Left lung (tissue), 10 donors: ENCODE measurements around the gene CTSL. TPM values are rescaled to one million over a fixed set of nuclear protein-coding genes. Genes with fewer than 3 reads are reported as not detected.

Experiments
- ATAC-seq: fragments of 200-7000 bp; cut with Tn5 transposase; one replicate; pipeline ENCODE4 v1.9.1; 2020; ENCODE audit warnings: moderate library complexity
- DNase-seq, 4 donors: peaks; one replicate each; pipeline ENCODE4 v3.0.0-alpha.2; 2013 to 2020
- H3K27ac ChIP-seq, 2 donors: fragments of 200-600 bp; sonication (generic) in 1 of 2; one replicate each; pipeline versions ENCODE4 v1.5.0 to v1.8.0; 2020 to 2021
- H3K27me3 ChIP-seq, 2 donors: fragments of 200-600 bp; sonication (generic) in 1 of 2; one replicate each; pipeline versions ENCODE4 v1.5.0 to v1.8.0; 2020 to 2021
- H3K36me3 ChIP-seq, 2 donors: fragments of 200-600 bp; sonication (generic) in 1 of 2; one replicate each; pipeline versions ENCODE4 v1.5.0 to v1.8.0; 2020 to 2021
- H3K4me1 ChIP-seq, 2 donors: fragments of 200-600 bp; one replicate each; pipeline ENCODE4 v1.8.0; 2021
- H3K4me3 ChIP-seq, 2 donors: fragments of 200-600 bp; sonication (generic) in 1 of 2; one replicate each; pipeline versions ENCODE4 v1.5.0 to v1.8.0; 2020 to 2021; ENCODE audit warnings: mild to moderate bottlenecking in 1 of 2
- H3K9me3 ChIP-seq, 2 donors: fragments of 200-600 bp; sonication (generic) in 1 of 2; one replicate each; pipeline versions ENCODE4 v1.5.0 to v1.8.0; 2020 to 2021
- CTCF ChIP-seq, 2 donors: fragments of 200-600 bp; sonication (generic) in 1 of 2; IDR thresholded peaks; one replicate each; pipeline versions ENCODE4 v1.5.0 to v1.8.0; 2021; ENCODE audit warnings: antibody characterized with exemption in 2 of 2
- intact Hi-C, 2 donors: fragments of 100-400 bp; cut with DNase I; formaldehyde crosslinking; loops; one replicate each; pipeline versions ENCODE4 v1.11.2 to v1.14.2; 2022
- polyA plus RNA-seq, 6 donors: library from polyadenylated mRNA; unstranded; fragments of 120-200 nt; gene quantifications; one replicate each; pipeline ENCODE4 v1.2.1, GENCODE V29; 2013; ENCODE audit not compliant: insufficient read length in 6 of 6
- total RNA-seq, 2 donors: library from RNA; stranded (reverse); fragmentation: NEBNext Ultra II Directional; extraction: Animal tissue kit (Norgen Biotek cat#: 25700); gene quantifications; one replicate each; pipeline ENCODE4 v1.2.1, GENCODE V29; 2021
- donor health status: DM: no; HTN: yes; CAD: no.
- donor health status: DM: no; HTN: no; CAD: no.

CTSL gene
- total and polyA plus RNA-seq, 8 donors, result 69.6 to 565 (median 75.1) TPM

DNA sequence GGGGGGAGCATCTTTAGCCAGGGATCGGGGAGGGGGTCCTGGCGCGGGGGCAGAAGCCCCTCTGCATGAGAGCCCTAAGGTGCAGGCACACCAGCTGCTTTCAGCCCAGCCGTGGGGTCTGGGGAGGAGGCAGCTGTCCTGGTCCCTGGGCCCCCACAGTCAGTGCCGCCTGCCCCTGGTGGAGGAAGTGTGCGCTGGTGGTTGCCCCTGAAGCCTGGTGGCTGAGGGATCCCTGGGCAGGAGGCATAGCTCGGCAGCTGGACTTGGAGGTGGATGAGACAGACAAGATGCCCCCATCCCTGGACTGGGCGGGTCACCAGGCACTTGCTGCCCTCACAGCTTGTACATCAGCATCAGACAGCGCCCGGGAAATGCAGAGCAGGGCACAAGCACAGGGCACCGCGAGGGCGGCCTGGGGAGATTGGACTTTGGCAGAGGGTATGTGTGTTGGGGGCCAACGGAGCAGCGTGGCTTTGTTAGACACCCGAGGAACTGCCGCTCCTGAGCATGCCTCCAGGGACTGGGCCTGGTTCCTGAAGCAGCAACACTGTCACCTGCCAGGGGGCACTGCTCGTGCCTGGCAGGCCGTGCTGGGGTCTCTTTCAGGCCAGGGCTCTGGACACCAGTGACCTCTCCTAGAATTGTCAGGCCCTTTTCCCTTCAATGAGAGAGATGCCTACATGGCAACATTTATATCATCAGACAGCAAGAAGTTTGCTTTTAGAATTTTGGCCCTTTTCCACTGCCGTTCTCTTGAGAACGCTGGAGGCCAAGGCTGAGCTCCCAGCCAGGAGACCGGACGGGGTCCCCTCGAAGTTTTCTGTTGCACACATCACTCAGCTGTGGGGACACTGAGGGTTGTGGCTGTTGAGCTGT, 41.9 kb upstream of the CTSL start:
- DNase-seq (peak in 1 of 4 donors; percentile 77), ATAC-seq (no peak)
- intact Hi-C loops, result loop anchor here in 1 of 2 donors (10.0 kb wide), 1 partner anchor 131 kb away; no protein-coding TSS in a partner anchor

DNA sequence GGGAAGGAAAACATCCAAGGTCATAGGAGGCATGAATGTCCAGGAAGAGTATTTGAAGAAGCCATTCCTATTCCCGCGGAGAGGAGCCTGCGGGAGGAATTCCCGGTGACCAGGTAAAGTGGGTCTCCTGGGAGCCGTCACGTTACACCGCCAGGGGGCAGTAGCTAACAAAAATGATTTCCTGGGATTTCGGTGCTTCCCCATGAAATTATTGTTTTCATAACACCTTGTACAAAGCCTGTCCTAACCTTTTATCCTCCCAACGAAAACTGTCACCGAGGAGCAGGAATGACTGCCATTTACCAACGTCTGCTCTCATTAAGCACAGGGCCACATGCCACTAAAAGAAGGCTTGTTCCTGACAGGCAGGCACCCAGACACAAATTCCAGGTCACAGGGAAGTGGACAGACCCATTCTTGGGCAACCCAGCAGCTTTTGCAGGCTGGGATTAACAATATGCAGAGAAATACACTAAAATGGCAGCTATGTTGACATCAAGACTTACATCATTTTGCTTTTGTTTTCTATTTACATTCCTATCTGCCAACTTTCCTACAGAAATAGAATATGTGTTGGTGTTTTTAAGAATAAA, 41.2 kb upstream of the CTSL start:
- DNase-seq (peak in 1 of 4 donors; percentile 45), ATAC-seq (peak; percentile 74)
- peaks cover 8 to 19% of the 10 kb centered on the region in 2 donors for H3K4me1 ChIP-seq
- no peaks in the 10 kb centered on the region for H3K9me3 ChIP-seq
- H3K27me3 ChIP-seq, result no peaks in the 10 kb centered on the region
- TF ChIP-seq CTCF (IDR thresholded peaks at IDR 0.05), result peak; percentile 46 to 67
- no peak overlapping the region for H3K4me3 ChIP-seq
- H3K36me3 ChIP-seq, result peaks cover 0 to 34% of the 10 kb centered on the region in 2 donors
- intact Hi-C loops, result loop anchor here in 1 of 2 donors (10.0 kb wide), 1 partner anchor 130 kb away; no protein-coding TSS in a partner anchor
- H3K27ac ChIP-seq, result peak overlapping the region; percentile 13 to 65

More for the DNA sequence above, 41.9 kb upstream of the CTSL start:
- TF ChIP-seq CTCF (IDR thresholded peaks at IDR 0.05), result no peak
- Histone ChIP-seq H3K27me3 (no peaks in the 10 kb centered on the region), H3K4me3 (no peak overlapping the region), H3K36me3 (peaks cover 0 to 30% of the 10 kb centered on the region in 2 donors), H3K27ac (no peak overlapping the region), H3K4me1 (peaks cover 8 to 19% of the 10 kb centered on the region in 2 donors), H3K9me3 (no peaks in the 10 kb centered on the region)

DNA sequence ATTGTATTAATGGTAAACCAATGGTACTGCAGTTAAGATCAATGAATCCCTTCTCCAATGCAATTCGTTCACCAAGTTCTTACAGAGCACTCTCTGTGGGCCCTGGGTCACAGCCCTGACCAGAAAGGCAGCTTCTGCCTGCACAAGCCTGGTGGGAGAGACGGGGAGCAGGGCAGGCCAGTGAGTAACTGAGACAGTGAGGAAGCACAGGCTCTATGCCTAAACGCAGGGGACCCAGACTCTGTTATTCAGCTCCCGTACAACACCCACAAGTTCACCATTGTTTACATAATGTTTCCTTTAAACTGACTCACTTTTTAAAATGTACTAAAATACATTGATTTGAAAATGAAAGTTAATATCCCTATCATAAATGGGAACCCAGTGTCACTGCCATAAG, 40.5 kb upstream of the CTSL start:
- peaks cover 0 to 34% of the 10 kb centered on the region in 2 donors for H3K36me3 ChIP-seq
- intact Hi-C loops, result loop anchor here in 1 of 2 donors (10.0 kb wide), 1 partner anchor 129 kb away; no protein-coding TSS in a partner anchor
- peaks cover 8 to 19% of the 10 kb centered on the region in 2 donors for H3K4me1 ChIP-seq
- H3K4me3 ChIP-seq, result no peak overlapping the region
- peak overlapping the region; percentile 13 to 65 for H3K27ac ChIP-seq
- DNase-seq (no peak), ATAC-seq (no peak)
- no peak for TF ChIP-seq CTCF (IDR thresholded peaks at IDR 0.05)
- H3K27me3 ChIP-seq, result no peaks in the 10 kb centered on the region
- no peaks in the 10 kb centered on the region for H3K9me3 ChIP-seq

DNA sequence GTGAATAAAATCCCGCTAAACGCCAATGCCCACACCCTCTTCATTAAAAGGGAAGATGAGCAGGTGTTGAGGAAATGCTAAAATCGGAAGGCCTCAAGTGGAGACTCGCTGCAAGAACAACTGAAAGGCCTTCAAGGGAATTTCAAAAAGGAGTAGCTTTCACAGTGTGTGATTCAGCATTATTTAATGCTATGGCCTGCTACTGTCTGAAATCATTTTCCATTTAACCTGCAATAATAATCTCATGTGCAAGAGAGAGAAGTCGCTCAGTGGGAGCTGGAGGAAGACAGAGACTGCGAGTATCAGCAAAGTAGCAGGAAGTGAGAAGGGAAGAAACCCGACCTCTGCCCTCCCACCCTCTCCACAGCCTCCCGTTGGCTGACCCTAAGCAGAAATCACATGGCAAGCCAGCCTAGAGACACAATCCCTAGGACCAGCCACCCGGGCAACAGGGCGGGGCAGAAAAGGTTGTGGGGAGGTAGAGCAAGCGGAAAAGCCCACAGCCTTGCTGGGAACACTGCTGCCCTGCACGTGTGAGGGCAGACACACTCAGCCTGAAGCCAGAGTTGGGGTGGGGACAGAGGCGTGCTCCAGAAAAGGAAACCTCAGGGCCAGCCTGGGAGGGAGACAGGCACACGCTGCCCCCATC, 39.9 kb upstream of the CTSL start:
- H3K27ac ChIP-seq, result peak overlapping the region; percentile 13 to 65
- DNase-seq, result peak in 2 of 4 donors; percentile 76 to 84
- peaks cover 8 to 19% of the 10 kb centered on the region in 2 donors for H3K4me1 ChIP-seq
- H3K27me3 ChIP-seq, result no peaks in the 10 kb centered on the region
- TF ChIP-seq CTCF (IDR thresholded peaks at IDR 0.05), result no peak
- no peaks in the 10 kb centered on the region for H3K9me3 ChIP-seq
- intact Hi-C loops, result loop anchor here in 1 of 2 donors (10.0 kb wide), 1 partner anchor 129 kb away; no protein-coding TSS in a partner anchor
- H3K4me3 ChIP-seq, result no peak overlapping the region
- ATAC-seq, result peak; percentile 74
- peaks cover 0 to 34% of the 10 kb centered on the region in 2 donors for H3K36me3 ChIP-seq
